HL-60/S4 (cell line): ENCODE measurements around the gene ST6GAL1.
"Not testable (repeated sequence)": the region's sequence is repeated elsewhere in the genome, so short reads cannot be mapped to it uniquely, and the experiment has no call there.

Source experiments
- in situ Hi-C: fragments of 300-500 bp; cut with MboI; formaldehyde crosslinking; loops from 2 replicates; pipeline ENCODE4 v1.14.3; 2022; ENCODE audit warnings: low sequenced_read_pairs

ST6GAL1 gene

GRCh38 chr3:187017511-187018230 is 87.3 kb downstream of the ST6GAL1 start:
- in situ Hi-C loops, result no loop called here

GRCh38 chr3:187019542-187020072 is 89.3 kb downstream of the ST6GAL1 start:
- in situ Hi-C loops, result no loop called here

DNA sequence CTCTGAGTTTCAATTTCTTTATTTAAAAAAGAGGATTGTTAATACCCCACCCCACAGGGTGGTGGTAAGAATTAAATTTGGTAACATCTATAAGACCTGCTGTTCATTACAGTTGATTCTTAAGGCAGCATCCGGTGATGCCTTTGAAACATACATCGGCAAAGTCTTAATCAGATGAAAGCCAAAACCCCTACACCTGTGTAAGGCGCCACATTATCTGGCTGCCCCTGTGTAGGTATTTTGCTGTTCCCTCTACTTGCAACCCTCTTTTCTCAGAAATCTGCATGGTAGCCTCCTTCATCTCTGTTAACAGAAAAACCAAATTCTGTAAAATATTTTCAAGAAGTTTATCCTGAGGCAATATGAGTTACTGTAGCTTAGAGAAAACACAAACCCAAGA is 90.0 kb downstream of the ST6GAL1 start:
- in situ Hi-C loops, result no loop called here

DNA sequence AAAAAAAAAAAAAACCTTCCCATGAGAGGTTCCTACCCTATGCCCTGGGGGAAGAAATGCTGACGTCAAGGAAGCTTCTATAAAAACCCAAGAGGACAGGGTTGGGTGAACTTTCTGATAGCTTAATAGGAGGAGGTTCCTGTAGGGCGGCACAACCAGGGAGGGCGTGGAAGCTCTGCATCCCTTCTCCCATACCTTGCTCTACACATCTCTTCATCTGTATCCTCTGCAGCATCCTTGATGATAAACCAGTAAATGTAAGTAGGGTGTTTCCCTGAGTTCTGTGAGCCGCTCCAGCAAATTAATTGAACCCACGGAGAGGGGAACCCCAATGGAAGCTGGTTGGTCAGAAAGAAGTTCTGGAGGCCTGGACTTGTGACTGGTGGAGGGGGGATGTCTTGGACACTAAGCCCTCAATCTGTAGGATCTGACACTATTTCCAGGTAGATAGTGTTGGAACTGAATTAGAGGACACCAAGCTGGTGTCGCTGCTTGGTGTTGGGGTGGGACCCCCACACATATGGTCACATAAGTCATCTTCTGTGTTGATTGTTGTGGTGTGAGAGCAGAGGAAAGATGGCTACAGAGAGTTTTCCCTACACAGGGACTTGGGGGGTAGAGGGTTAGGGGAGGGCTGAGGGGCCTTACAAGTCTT is 91.5 kb downstream of the ST6GAL1 start:
- in situ Hi-C loops, result no loop called here

DNA sequence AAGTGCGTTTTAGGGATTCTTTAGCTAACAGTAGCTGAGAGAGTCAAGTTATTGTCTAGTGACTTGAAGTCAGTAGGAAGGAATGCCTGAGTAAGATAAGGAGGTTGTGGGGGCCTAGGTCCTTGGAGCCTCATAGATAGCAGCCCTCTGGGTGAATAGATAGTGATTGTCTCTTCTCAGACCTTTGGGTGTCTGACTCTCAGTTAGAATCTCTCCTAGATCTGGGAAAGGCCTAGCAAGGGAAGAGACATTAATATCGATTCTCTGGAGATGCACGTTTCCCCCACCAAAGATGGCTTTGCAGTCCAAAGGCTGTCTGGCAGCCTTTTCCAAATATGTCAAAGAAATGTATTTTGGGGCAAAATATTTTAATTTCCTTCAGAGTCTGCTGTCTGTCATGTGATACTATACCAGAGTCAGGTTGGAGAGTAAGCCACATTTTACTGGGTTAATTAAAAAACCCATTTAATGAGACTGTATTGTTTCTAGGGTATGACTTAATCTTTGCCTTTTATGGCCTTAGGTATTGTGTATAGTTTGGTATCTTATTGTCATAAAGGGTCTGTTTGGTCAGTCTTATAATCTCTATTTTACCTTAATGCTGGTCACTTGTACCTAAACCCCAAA is 92.2 kb downstream of the ST6GAL1 start:
- in situ Hi-C loops, result no loop called here

- in situ Hi-C loops, result not testable (repeated sequence)
Observed at GRCh38 chr3:187023340-187023739, 93.0 kb downstream of the ST6GAL1 start.

DNA sequence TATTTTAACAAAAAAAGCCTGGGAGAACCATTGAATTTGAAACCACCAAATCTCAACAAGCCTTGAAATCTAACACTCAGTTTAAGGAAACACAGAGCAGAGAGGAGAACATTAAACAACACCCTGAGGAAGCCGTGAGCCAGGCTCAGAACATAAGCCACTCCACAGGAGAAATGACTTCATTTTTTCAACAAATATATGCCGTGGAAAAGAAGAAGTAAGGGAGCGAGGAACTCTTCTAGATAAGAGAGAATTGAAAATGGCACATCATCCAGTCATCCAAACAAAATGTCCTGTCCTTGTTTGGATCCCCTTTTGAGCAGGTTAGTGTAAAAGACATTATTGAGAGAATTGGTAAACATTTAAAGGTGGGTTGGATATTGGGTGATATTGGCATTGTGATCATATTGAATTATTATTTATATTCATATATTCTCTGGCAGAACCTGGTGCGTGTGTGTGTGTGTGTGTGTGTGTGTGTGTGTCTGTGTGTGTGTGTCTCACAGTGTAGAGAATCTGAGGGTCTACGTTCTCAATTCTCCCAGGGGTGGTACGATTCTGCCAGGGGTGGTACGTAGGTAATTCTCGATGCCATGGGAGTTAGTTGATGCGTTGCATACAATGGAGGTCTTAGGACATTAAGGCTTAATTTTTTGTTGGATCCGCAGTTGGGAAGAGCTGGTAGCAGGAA is 94.4 kb downstream of the ST6GAL1 start:
- in situ Hi-C loops, result no loop called here

GRCh38 chr3:187025254-187025655 is 94.9 kb downstream of the ST6GAL1 start:
- in situ Hi-C loops, result no loop called here

DNA sequence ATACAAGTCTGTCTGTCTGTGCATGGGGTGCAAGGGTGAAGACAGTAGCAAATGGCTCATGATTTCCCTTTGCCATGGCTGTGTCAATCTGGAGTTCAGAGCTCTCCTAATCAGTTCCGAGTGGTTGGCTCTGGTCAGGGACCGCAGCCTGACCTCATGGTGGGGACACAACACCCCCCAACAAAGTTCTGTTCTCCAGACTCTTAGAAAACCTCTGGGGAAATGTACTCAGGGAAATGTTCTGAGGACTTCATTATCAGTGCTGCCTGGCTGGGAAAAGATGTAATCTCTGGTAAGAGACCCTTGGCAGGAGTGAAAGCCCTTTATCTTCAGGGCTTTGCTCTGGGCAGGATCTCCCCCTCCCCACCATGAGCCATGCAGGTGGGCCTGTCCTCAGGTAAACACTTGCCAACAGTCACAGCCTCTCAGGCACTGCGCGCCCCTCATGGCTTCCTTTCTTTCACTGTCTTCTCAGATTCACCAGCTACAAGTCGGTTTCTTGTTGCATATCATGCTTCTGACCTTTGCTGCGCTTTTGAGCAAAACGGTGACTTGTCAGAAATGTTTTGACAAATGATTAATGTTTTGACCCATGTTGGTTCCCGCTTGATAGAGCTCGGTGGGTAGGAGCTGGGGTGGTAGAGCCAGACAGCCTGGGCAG is 95.5 kb downstream of the ST6GAL1 start:
- in situ Hi-C loops, result no loop called here

DNA sequence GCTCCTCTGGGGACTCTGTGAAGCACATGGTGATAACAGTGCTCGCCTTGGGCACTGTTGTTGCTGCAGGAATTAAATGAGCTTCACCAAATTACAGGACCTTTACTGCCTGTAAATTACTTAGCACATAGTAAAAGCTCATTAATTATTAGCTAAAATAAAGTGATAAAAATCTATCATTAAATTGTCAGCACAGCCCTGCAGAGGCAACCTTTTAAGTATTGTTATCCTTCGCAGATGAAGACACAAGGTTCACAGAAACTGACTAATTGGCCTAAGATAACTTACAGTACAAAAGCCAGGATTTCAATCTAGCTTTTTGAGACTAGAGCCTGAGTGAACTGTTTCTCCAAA is 96.0 kb downstream of the ST6GAL1 start:
- in situ Hi-C loops, result no loop called here

DNA sequence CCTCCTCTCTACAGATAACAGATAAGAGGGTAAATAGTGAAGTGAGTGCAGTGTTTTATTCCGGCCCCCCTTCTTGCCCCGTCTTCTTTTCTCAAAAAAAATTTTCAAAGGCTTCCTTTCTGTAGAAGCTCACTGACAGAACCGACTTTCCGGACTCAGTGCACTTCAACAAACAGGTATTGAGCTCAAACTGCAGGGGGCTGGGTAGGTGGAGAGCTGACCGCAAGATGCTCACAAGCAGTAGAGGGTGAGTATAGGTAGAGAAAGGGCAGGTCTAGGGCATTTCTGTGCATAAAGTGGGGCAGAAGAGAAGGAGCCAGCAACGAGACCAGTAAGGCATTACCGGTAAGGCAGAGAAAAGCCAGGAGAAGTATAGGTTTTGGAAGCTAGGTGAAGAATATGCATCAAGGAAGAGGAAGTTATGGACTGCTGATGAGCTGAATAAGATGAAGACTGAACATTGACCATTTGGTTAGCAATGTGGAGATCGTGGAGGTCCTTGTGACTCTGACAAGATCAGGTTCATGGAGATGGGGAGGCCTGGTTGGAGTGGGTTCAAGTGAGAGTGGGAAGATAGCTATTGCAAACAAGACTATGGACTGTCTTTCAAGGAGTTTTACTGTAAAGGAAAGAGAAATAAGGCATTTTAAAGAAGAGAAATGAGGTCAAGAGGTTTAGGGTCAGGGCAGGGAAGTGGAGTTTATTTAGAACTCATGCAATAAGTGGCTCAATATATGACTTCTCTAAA is 97.4 kb downstream of the ST6GAL1 start:
- in situ Hi-C loops, result no loop called here

DNA sequence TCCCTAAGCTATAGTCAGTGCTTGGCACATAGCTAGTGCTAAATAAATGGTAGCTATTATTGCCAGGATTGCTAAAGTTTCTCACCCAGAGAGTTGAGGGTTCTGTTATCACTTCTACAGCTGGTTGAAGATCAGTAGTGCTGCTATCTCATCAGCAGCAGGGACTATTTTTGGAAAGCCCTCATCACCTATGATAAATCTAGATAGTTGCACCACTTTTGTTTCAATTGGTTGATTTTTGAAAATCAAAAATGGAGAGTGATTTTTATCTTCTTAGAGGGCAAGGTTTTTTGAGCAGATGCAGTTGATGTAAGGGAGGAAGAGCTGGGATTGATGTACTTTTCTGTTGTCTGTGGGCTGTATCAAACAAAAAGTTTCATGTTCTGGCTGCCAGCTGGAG is 101.6 kb downstream of the ST6GAL1 start:
- in situ Hi-C loops, result no loop called here

DNA sequence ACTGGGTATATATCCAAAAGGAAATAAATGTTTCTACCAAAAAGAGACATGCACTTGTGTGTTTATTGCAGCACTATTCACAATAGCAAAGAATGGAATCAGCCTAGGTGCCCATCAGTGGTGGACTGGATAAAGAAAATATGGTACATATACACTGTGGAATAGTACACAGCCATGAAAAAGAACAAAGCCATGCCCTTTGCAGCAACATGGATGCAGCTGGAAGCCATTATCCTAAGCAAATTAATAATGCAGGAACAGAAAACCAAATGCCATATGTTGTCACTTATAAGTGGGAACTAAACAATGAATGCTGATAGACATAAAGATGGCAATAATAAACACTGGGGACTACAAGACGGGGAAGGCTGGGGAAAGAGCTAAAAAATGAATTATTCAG is 106.1 kb downstream of the ST6GAL1 start:
- in situ Hi-C loops, result no loop called here

DNA sequence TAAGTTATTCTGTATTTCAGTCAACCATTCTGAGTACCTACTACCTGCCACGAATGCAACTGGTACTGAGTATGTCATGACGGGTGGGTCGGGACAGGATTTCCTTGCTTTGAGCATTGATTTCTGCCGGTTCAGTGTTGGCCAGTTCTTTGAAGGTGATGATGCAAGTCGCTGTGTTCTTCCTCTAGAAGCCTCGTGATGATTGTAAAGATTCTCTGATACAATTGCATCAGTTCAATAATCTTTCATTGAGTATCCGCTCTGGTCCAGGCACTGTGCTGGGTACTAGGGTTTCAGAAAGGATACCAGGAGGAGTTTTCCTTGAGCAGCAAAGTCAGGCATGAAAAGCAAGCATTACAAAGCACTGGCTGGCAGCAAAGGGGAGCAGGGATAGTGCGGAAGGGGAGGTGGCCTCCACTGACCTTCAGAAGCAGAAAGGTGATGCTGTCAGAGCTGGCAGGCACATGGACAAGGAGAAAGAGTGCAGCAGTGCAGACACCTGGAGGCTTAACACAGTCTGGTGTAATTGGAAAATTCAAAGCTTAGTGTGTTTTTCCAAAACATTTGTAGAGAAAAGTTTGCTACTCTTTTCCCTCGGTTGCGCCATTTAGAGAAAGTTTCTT is 108.9 kb downstream of the ST6GAL1 start:
- in situ Hi-C loops, result no loop called here

DNA sequence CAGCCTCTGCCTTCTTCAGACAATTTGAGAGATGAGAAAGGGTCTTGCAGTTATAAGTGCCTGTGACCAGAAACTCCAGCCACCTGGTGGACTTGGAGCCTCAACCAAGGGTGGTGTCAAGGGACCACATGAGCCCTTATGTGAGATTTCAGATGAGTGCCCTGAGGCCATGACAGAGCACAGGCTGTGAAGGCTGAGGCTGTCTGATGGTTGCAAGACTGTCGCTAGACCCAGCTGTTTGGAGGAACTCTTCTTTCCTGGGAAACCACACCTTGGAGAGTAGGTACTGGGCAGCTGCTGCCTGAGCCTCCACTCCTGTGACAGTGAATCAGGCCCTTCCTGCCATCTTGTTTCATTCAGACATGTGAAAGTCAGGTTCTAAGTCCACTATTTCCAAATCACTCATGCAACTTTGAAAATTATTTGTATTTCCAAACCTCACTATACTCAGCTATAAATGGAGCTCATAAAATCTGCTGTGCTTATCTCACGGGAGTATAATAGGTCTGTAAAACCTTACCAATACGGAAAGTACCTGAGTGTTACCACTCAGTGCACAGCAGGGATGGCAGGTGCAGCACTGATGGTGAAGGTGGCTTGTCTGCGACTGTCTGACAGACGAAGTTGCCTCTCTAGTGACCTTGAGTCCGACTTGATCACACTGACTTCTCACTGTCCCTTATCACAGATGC is 109.5 kb downstream of the ST6GAL1 start:
- in situ Hi-C loops, result no loop called here

GRCh38 chr3:187040516-187041361 is 110.4 kb downstream of the ST6GAL1 start:
- in situ Hi-C loops, result no loop called here

DNA sequence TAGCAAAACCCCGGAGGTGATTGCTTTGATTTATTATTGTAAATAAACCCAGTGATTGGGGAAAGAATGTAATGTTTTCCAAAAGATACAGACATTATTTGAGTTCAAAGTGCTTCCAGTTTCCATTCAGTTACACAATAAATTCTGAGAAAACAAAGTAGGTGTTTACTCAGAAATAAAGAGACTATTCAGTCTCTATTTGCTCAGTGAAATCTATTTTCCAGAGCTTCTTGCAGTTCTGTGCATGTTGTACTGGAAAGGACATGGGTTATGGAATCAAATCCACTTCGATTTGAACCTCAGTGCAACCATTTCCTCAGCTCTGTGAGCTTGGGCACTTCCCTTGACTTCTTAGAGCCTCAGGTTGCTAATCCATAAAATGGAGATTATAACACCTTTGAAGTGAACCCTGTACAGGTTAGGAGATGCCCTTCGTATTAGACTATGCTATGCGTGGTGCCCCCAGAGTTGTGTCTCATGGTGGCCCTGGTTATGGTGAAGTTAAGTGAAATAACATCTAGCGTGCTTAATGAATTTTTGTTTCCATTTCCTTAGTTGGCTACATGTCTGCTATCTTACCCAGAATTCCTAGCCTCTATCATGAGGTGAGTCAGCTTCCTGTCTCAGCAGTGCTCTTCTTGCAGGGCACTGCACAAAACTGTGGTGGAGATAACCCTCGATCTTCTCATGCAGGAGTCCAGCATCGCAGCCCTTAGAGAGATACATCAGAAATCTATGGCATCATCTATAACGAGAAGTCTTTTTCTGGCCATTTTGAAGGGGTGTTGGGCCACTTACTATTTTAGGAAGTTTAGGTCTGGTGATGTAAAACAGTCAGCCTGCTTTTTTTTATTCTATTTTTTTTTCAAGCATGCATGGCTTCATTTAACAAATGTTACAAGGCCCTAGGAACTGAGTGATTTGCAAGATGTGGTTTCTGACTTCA is 111.3 kb downstream of the ST6GAL1 start:
- in situ Hi-C loops, result no loop called here
